Neural cell (in vitro differentiated cells): Measurements from ENCODE around the gene FADD. TPM values are rescaled to one million over a fixed set of nuclear protein-coding genes. Genes with fewer than 3 reads are reported as not detected.

ENCODE experiments used
- H2AFZ ChIP-seq: fragments of 200-600, 300-800 bp; sonication (generic), shearing (Covaris generic); 2 replicates; pipeline ENCODE4 v1.6.0; 2014; ENCODE audit warnings: low read depth, mild to moderate bottlenecking, antibody characterized with exemption, low read length, moderate library complexity
- H3F3A ChIP-seq: fragments of 200-600 bp; shearing (Covaris generic); 2 replicates; pipeline ENCODE4 v1.6.1; 2016; ENCODE audit warnings: mild to moderate bottlenecking, moderate library complexity, mixed read lengths, antibody characterized with exemption, low read length; ENCODE audit not compliant: insufficient read depth, poor library complexity, severe bottlenecking
- H3K27ac ChIP-seq: fragments of 200-600, 300-800 bp; sonication (generic), shearing (Covaris generic); 2 replicates; pipeline ENCODE4 v1.5.1; 2014; ENCODE audit warnings: mild to moderate bottlenecking, low read length, moderate library complexity
- H3K27me3 ChIP-seq: fragments of 300-800, 200-600 bp; sonication (generic), shearing (Covaris generic); 2 replicates; pipeline ENCODE4 v1.6.0; 2014; ENCODE audit warnings: mild to moderate bottlenecking, low read depth, low read length, moderate library complexity; ENCODE audit not compliant: insufficient read depth
- H3K36me3 ChIP-seq: fragments of 300-800, 200-600 bp; sonication (generic), shearing (Covaris generic); 2 replicates; pipeline ENCODE4 v1.5.1; 2014; ENCODE audit warnings: mild to moderate bottlenecking, antibody characterized with exemption, low read length, moderate library complexity; ENCODE audit not compliant: insufficient read depth
- H3K4me2 ChIP-seq: fragments of 300-800, 200-600 bp; sonication (generic), shearing (Covaris generic); 2 replicates; pipeline ENCODE4 v1.6.0; 2014; ENCODE audit warnings: mild to moderate bottlenecking, low read length
- H3K4me3 ChIP-seq: fragments of 300-800, 200-600 bp; sonication (generic), shearing (Covaris generic); 2 replicates; pipeline ENCODE4 v1.5.1; 2014; ENCODE audit warnings: mild to moderate bottlenecking, low read length, moderate library complexity
- H3K79me2 ChIP-seq: fragments of 200-600 bp; shearing (Covaris generic); replicated peaks from 2 replicates; pipeline ENCODE4 v1.6.0; 2014; ENCODE audit warnings: mild to moderate bottlenecking, low read length, moderate library complexity; ENCODE audit not compliant: insufficient read depth
- H3K9ac ChIP-seq: fragments of 300-800, 200-600 bp; sonication (generic), shearing (Covaris generic); 2 replicates; pipeline ENCODE4 v1.6.1; 2016; ENCODE audit warnings: mild to moderate bottlenecking, low read length, mixed read lengths
- H3K9me2 ChIP-seq: fragments of 200-600 bp; shearing (Covaris generic); 2 replicates; pipeline ENCODE4 v1.6.1; 2016; ENCODE audit warnings: mild to moderate bottlenecking, low read length, mixed read lengths; ENCODE audit not compliant: insufficient read depth
- H3K9me3 ChIP-seq: fragments of 200-600, 300-800 bp; sonication (generic), shearing (Covaris generic); 2 replicates; pipeline ENCODE4 v1.6.1; 2016; ENCODE audit warnings: mild to moderate bottlenecking, mixed run types, low read length, moderate library complexity, mixed read lengths
- H4K20me1 ChIP-seq: fragments of 200-600 bp; shearing (Covaris generic); 2 replicates; pipeline ENCODE4 v1.6.1; 2016; ENCODE audit warnings: mild to moderate bottlenecking, mixed run types; ENCODE audit not compliant: insufficient read depth
- CTCF ChIP-seq: fragments of 450-650 bp; IDR thresholded peaks from 2 replicates; pipeline ENCODE4 v1.5.1; 2014; ENCODE audit warnings: antibody characterized with exemption, mild to moderate bottlenecking, moderate library complexity; ENCODE audit not compliant: poor library complexity, severe bottlenecking
- EP300 ChIP-seq: fragments of 450-650 bp; conservative IDR thresholded peaks from 2 replicates; pipeline ENCODE4 v1.6.1; 2014; ENCODE audit warnings: antibody characterized with exemption, mild to moderate bottlenecking, moderate library complexity; ENCODE audit not compliant: poor library complexity, severe bottlenecking
- EZH2 ChIP-seq: fragments of 200-600, 300-800 bp; shearing (Covaris generic), sonication (generic); IDR thresholded peaks from 2 replicates; pipeline ENCODE4 v1.6.1; 2014; ENCODE audit warnings: antibody characterized with exemption, low read length, borderline replicate concordance, mild to moderate bottlenecking; ENCODE audit not compliant: insufficient read depth, poor library complexity, severe bottlenecking
- POLR2AphosphoS5 ChIP-seq: IDR thresholded peaks from 2 replicates; pipeline ENCODE4 v1.6.1; 2012
- RAD21 ChIP-seq: fragments of 450-650 bp; conservative IDR thresholded peaks from 2 replicates; pipeline ENCODE4 v1.6.1; 2014; ENCODE audit warnings: antibody characterized with exemption, mild to moderate bottlenecking, moderate library complexity
- REST ChIP-seq: IDR thresholded peaks from 2 replicates; pipeline ENCODE4 v1.6.1; 2012; ENCODE audit warnings: borderline replicate concordance
- SMC3 ChIP-seq: fragments of 450-650 bp; conservative IDR thresholded peaks from 2 replicates; pipeline ENCODE4 v1.6.1; 2014; ENCODE audit warnings: antibody characterized with exemption, mild to moderate bottlenecking, moderate library complexity; ENCODE audit not compliant: poor library complexity
- polyA plus RNA-seq: library from polyadenylated mRNA; depleted of rRNA; stranded (reverse); fragments of >200 nt; gene quantifications from 2 replicates; pipeline ENCODE4 v1.2.3, GENCODE V29; 2014

FADD gene
- polyA plus RNA-seq, 1 donor from 2014 or later = 23.1 TPM

GRCh38 chr11:70158757-70159389 lies 44.2 kb upstream of the FADD start:
- Histone ChIP-seq H3K9ac (no peak overlapping the region), H2AFZ (no peak overlapping the region), H3K27me3 (no peaks in the 10 kb centered on the region), H3K9me3 (no peaks in the 10 kb centered on the region), H3K79me2 (no peaks in the 10 kb centered on the region), H3K36me3 (no peaks in the 10 kb centered on the region), H3F3A (no peaks in the 10 kb centered on the region), H3K27ac (no peak overlapping the region), H3K4me2 (no peak overlapping the region), H3K4me3 (no peak overlapping the region), H4K20me1 (no peaks in the 10 kb centered on the region), H3K9me2 (no peaks in the 10 kb centered on the region)
- TF ChIP-seq EZH2 (no peak), EP300 (no peak), REST (no peak), POLR2AphosphoS5 (no peak), CTCF (no peak), SMC3 (no peak), RAD21 (no peak)

GRCh38 chr11:70159627-70160570 lies 43.2 kb upstream of the FADD start:
- no peak for TF ChIP-seq POLR2AphosphoS5
- TF ChIP-seq EP300 = no peak
- no peak for TF ChIP-seq CTCF
- TF ChIP-seq EZH2 = no peak
- no peak for TF ChIP-seq REST
- H3K36me3 ChIP-seq = no peaks in the 10 kb centered on the region
- H3K4me3 ChIP-seq = no peak overlapping the region
- H3K27me3 ChIP-seq = no peaks in the 10 kb centered on the region
- H3K4me2 ChIP-seq = no peak overlapping the region
- no peak overlapping the region for H3K27ac ChIP-seq
- H3K9ac ChIP-seq = no peak overlapping the region
- H3F3A ChIP-seq = no peaks in the 10 kb centered on the region
- H3K9me3 ChIP-seq = no peaks in the 10 kb centered on the region
- H4K20me1 ChIP-seq = no peaks in the 10 kb centered on the region
- no peaks in the 10 kb centered on the region for H3K9me2 ChIP-seq
- H3K79me2 ChIP-seq = no peaks in the 10 kb centered on the region
- H2AFZ ChIP-seq = no peak overlapping the region
